K562 (cell line): ENCODE measurements around the gene TAS1R3. TPM values are rescaled to one million over a fixed set of nuclear protein-coding genes. Genes with fewer than 3 reads are reported as not detected.

Experiments
- POLR2B ChIP-seq: fragments of 450-650 bp; IDR thresholded peaks from 2 replicates; pipeline ENCODE4 v1.6.1; 2018; ENCODE audit warnings: low read depth; ENCODE audit not compliant: partially characterized antibody
- ZNF165 ChIP-seq: fragments of 250-450 bp; sonication (Bioruptor Pico); IDR thresholded peaks from 2 replicates; pipeline ENCODE4 v1.4.0; 2020; ENCODE audit warnings: borderline replicate concordance
- ZNF318 ChIP-seq, 2 experiments: fragments of 450-650 bp; IDR thresholded peaks; 2 replicates each; pipeline ENCODE4 v1.6.1; 2016; ENCODE audit warnings: mild to moderate bottlenecking in 2 of 2, borderline replicate concordance in 1 of 2, low read depth in 1 of 2, moderate library complexity in 1 of 2
- polyA plus RNA-seq, 8 experiments: library from polyadenylated mRNA; depleted of rRNA in 4 of 8; stranded (reverse) in 5 of 8; unstranded in 3 of 8; fragments of >200 nt; fragmentation: Nextera tagmentation in 2 of 8; fragmentation: Illumina TruSeq in 1 of 8; extraction: Ambion mirVana in 2 of 8; extraction: Trizol in 1 of 8; gene quantifications; 2 replicates each; pipeline versions ENCODE4 v1.2.1 to v1.2.3, GENCODE V29; 2011 to 2014; ENCODE audit warnings: inconsistent platforms in 1 of 8, missing spikeins in 1 of 8
- total RNA-seq, 7 experiments: library from RNA; depleted of rRNA in 6 of 7; stranded (reverse); fragments of >200 nt in 6 of 7; fragmentation: Illumina TruSeq in 2 of 7; extraction: Trizol in 2 of 7; gene quantifications; 2 replicates each; pipeline versions ENCODE4 v1.2.1 to v1.2.3, GENCODE V29; 2011 to 2021; ENCODE audit warnings: low replicate concordance in 1 of 7
- TF ChIP-seq, protein P1 (sequence below): fragments of 450-650 bp; IDR thresholded peaks from 2 replicates; pipeline ENCODE4 v1.6.1; 2016; ENCODE audit warnings: low read depth
- TF ChIP-seq, protein P2 (sequence below): fragments of 150-350 bp; IDR thresholded peaks from 2 replicates; pipeline ENCODE4 v1.6.1; 2014; ENCODE audit warnings: low read depth, mild to moderate bottlenecking, low read length, borderline replicate concordance

TAS1R3 gene
- total and polyA plus RNA-seq, 9 of the 15 experiments (the other 6 are each of a cell fraction or from before 2014, with no cell fraction given), result 0.07 to 0.13 TPM; not detected in 7

- TF ChIP-seq ZNF318 (IDR thresholded peaks at IDR 0.05; ENCODE audit: borderline replicate concordance in 1 of 2, low read depth in 1 of 2) (no peak), POLR2B (no peak), ZNF165 (no peak)
- TF ChIP-seq, protein P1, sequence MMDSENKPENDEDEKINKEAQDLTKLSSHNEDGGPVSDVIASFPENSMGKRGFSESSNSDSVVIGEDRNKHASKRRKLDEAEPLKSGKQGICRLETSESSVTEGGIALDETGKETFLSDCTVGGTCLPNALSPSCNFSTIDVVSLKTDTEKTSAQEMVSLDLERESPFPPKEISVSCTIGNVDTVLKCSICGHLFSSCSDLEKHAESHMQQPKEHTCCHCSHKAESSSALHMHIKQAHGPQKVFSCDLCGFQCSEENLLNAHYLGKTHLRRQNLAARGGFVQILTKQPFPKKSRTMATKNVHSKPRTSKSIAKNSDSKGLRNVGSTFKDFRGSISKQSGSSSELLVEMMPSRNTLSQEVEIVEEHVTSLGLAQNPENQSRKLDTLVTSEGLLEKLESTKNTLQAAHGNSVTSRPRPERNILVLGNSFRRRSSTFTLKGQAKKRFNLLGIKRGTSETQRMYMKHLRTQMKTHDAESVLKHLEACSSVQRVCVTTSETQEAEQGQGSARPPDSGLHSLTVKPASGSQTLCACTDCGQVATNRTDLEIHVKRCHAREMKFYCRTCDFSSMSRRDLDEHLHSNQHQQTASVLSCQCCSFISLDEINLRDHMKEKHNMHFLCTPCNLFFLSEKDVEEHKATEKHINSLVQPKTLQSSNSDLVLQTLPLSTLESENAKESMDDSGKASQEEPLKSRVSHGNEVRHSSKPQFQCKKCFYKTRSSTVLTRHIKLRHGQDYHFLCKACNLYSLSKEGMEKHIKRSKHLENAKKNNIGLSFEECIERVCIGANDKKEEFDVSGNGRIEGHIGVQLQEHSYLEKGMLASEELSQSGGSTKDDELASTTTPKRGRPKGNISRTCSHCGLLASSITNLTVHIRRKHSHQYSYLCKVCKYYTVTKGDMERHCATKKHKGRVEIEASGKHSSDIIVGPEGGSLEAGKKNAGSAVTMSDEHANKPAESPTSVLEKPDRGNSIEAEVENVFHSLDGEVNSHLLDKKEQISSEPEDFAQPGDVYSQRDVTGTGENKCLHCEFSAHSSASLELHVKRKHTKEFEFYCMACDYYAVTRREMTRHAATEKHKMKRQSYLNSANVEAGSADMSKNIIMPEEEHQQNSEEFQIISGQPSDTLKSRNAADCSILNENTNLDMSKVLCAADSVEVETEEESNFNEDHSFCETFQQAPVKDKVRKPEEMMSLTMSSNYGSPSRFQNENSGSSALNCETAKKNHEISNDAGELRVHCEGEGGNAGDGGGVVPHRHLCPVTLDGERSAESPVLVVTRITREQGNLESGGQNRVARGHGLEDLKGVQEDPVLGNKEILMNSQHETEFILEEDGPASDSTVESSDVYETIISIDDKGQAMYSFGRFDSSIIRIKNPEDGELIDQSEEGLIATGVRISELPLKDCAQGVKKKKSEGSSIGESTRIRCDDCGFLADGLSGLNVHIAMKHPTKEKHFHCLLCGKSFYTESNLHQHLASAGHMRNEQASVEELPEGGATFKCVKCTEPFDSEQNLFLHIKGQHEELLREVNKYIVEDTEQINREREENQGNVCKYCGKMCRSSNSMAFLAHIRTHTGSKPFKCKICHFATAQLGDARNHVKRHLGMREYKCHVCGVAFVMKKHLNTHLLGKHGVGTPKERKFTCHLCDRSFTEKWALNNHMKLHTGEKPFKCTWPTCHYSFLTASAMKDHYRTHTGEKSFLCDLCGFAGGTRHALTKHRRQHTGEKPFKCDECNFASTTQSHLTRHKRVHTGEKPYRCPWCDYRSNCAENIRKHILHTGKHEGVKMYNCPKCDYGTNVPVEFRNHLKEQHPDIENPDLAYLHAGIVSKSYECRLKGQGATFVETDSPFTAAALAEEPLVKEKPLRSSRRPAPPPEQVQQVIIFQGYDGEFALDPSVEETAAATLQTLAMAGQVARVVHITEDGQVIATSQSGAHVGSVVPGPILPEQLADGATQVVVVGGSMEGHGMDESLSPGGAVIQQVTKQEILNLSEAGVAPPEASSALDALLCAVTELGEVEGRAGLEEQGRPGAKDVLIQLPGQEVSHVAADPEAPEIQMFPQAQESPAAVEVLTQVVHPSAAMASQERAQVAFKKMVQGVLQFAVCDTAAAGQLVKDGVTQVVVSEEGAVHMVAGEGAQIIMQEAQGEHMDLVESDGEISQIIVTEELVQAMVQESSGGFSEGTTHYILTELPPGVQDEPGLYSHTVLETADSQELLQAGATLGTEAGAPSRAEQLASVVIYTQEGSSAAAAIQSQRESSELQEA, result no peak
- TF ChIP-seq, protein P2, sequence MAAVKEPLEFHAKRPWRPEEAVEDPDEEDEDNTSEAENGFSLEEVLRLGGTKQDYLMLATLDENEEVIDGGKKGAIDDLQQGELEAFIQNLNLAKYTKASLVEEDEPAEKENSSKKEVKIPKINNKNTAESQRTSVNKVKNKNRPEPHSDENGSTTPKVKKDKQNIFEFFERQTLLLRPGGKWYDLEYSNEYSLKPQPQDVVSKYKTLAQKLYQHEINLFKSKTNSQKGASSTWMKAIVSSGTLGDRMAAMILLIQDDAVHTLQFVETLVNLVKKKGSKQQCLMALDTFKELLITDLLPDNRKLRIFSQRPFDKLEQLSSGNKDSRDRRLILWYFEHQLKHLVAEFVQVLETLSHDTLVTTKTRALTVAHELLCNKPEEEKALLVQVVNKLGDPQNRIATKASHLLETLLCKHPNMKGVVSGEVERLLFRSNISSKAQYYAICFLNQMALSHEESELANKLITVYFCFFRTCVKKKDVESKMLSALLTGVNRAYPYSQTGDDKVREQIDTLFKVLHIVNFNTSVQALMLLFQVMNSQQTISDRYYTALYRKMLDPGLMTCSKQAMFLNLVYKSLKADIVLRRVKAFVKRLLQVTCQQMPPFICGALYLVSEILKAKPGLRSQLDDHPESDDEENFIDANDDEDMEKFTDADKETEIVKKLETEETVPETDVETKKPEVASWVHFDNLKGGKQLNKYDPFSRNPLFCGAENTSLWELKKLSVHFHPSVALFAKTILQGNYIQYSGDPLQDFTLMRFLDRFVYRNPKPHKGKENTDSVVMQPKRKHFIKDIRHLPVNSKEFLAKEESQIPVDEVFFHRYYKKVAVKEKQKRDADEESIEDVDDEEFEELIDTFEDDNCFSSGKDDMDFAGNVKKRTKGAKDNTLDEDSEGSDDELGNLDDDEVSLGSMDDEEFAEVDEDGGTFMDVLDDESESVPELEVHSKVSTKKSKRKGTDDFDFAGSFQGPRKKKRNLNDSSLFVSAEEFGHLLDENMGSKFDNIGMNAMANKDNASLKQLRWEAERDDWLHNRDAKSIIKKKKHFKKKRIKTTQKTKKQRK, result no peak
These were observed 31.3 kb upstream of the TAS1R3 start (continued) for GRCh38 chr1:1299686-1300351.
